ENCODE results near the gene DOK7. TPM values are rescaled to one million over a fixed set of nuclear protein-coding genes. Genes with fewer than 3 reads are reported as not detected.

Gene DOK7
- total and polyA plus RNA-seq, 7 experiments from 2014 or later = not detected

- H3K4me1 Mint-ChIP-seq = no peaks in the 10 kb centered on the region
- ATAC-seq (peak; percentile 73), DNase-seq (peak; percentile 40 to 83 (median 69))
- ChIA-PET POLR2A (no interaction called here), CTCF (interaction anchor here (0.6 to 2.1 kb wide), 5 partner anchors 10 to 249 kb away, joined by 3 to 5 read pairs (median 3); no protein-coding TSS in a partner anchor)
- Histone ChIP-seq H3K36me3 (ENCODE audit: control insufficient read depth in 2 of 3, insufficient read depth in 3 of 3, low read length in 3 of 3) (no peaks in the 10 kb centered on the region), H3K9me3 (ENCODE audit: control insufficient read depth in 2 of 3, low read length in 3 of 3) (no peaks in the 10 kb centered on the region), H3K4me1 (ENCODE audit: control insufficient read depth in 2 of 2, insufficient read depth in 2 of 2, low read length in 2 of 2) (peaks cover 0 to 7% of the 10 kb centered on the region in 2 donors), H3K27ac (ENCODE audit: low read depth, low read length) (no peak overlapping the region), H3K4me3 (ENCODE audit: low read length) (no peak overlapping the region), H3K27me3 (ENCODE audit: control insufficient read depth in 2 of 2, insufficient read depth in 2 of 2, low read length in 2 of 2) (no peaks in the 10 kb centered on the region)
- no peaks in the 10 kb centered on the region for H3K27me3 Mint-ChIP-seq
- no peak overlapping the region for H3K4me3 Mint-ChIP-seq
- H3K9me3 Mint-ChIP-seq = no peaks in the 10 kb centered on the region
- intact Hi-C loops (cut with micrococcal nuclease) = loop anchor here (1.0 to 5.0 kb wide), 5 partner anchors 97 to 337 kb away; no protein-coding TSS in a partner anchor
- H3K27ac Mint-ChIP-seq = no peak overlapping the region
- H3K36me3 Mint-ChIP-seq = no peaks in the 10 kb centered on the region
These were observed 20.0 kb upstream of the DOK7 start for GRCh38 chr4:3442959-3443749.

- no peak for DNase-seq
- POLR2A ChIA-PET = no interaction called here
- no peak for ATAC-seq
These were observed 19.3 kb upstream of the DOK7 start for GRCh38 chr4:3443750-3444309.

GRCh38 chr4:3444351-3445110, 18.6 kb upstream of the DOK7 start:
- intact Hi-C loops (cut with micrococcal nuclease) = loop anchor here in 1 of 2 donors (5.0 kb wide), 1 partner anchor 142 kb away; no protein-coding TSS in a partner anchor
- H3K27me3 Mint-ChIP-seq = no peaks in the 10 kb centered on the region
- ATAC-seq (no peak), DNase-seq (no peak)
- CTCF ChIA-PET = interaction anchor here (0.7 to 2.1 kb wide), 3 partner anchors 29 to 250 kb away, joined by 3 to 5 read pairs (median 4); no protein-coding TSS in a partner anchor
- POLR2A ChIA-PET = no interaction called here
- H3K9me3 ChIP-seq (ENCODE audit: control insufficient read depth in 2 of 3, low read length in 3 of 3) = no peaks in the 10 kb centered on the region
- no peaks in the 10 kb centered on the region for H3K36me3 Mint-ChIP-seq
- H3K27ac Mint-ChIP-seq = no peak overlapping the region
- H3K27ac ChIP-seq (ENCODE audit: low read depth, low read length) = no peak overlapping the region
- no peaks in the 10 kb centered on the region for H3K36me3 ChIP-seq (ENCODE audit: control insufficient read depth in 2 of 3, insufficient read depth in 3 of 3, low read length in 3 of 3)
- no peaks in the 10 kb centered on the region for H3K9me3 Mint-ChIP-seq
- peaks cover 0 to 7% of the 10 kb centered on the region in 2 donors for H3K4me1 ChIP-seq (ENCODE audit: control insufficient read depth in 2 of 2, insufficient read depth in 2 of 2, low read length in 2 of 2)
- no peaks in the 10 kb centered on the region for H3K27me3 ChIP-seq (ENCODE audit: control insufficient read depth in 2 of 2, insufficient read depth in 2 of 2, low read length in 2 of 2)
- H3K4me1 Mint-ChIP-seq = peaks cover 0 to 5% (median 0%) of the 10 kb centered on the region in 7 donors
- no peak overlapping the region for H3K4me3 ChIP-seq (ENCODE audit: low read length)
- H3K4me3 Mint-ChIP-seq = no peak overlapping the region

More at GRCh38 chr4:3443750-3444309, 19.3 kb upstream of the DOK7 start:
- Mint-ChIP-seq H3K9me3 (no peaks in the 10 kb centered on the region), H3K27ac (no peak overlapping the region), H3K4me1 (peaks cover 0 to 5% (median 0%) of the 10 kb centered on the region in 7 donors), H3K4me3 (no peak overlapping the region), H3K36me3 (no peaks in the 10 kb centered on the region), H3K27me3 (no peaks in the 10 kb centered on the region)
- intact Hi-C loops (cut with micrococcal nuclease) = loop anchor here (1.0 to 5.0 kb wide), 5 partner anchors 98 to 338 kb away; no protein-coding TSS in a partner anchor
- Histone ChIP-seq H3K36me3 (ENCODE audit: control insufficient read depth in 2 of 3, insufficient read depth in 3 of 3, low read length in 3 of 3) (no peaks in the 10 kb centered on the region), H3K27me3 (ENCODE audit: control insufficient read depth in 2 of 2, insufficient read depth in 2 of 2, low read length in 2 of 2) (no peaks in the 10 kb centered on the region), H3K9me3 (ENCODE audit: control insufficient read depth in 2 of 3, low read length in 3 of 3) (no peaks in the 10 kb centered on the region), H3K4me1 (ENCODE audit: control insufficient read depth in 2 of 2, insufficient read depth in 2 of 2, low read length in 2 of 2) (peaks cover 0 to 7% of the 10 kb centered on the region in 2 donors), H3K27ac (ENCODE audit: low read depth, low read length) (no peak overlapping the region), H3K4me3 (ENCODE audit: low read length) (no peak overlapping the region)
- CTCF ChIA-PET = interaction anchor here (1.0 to 2.1 kb wide), 2 partner anchors 99 to 249 kb away, joined by 3 to 5 read pairs; no protein-coding TSS in a partner anchor

- Histone ChIP-seq H3K4me1 (ENCODE audit: control insufficient read depth in 2 of 2, insufficient read depth in 2 of 2, low read length in 2 of 2) (peaks cover 0 to 7% of the 10 kb centered on the region in 2 donors), H3K27ac (ENCODE audit: low read depth, low read length) (no peak overlapping the region), H3K27me3 (ENCODE audit: control insufficient read depth in 2 of 2, insufficient read depth in 2 of 2, low read length in 2 of 2) (no peaks in the 10 kb centered on the region), H3K4me3 (ENCODE audit: low read length) (no peak overlapping the region), H3K36me3 (ENCODE audit: control insufficient read depth in 2 of 3, insufficient read depth in 3 of 3, low read length in 3 of 3) (no peaks in the 10 kb centered on the region), H3K9me3 (ENCODE audit: control insufficient read depth in 2 of 3, low read length in 3 of 3) (no peaks in the 10 kb centered on the region)
- H3K4me3 Mint-ChIP-seq = no peak overlapping the region
- no peaks in the 10 kb centered on the region for H3K9me3 Mint-ChIP-seq
- H3K36me3 Mint-ChIP-seq = no peaks in the 10 kb centered on the region
- intact Hi-C loops (cut with micrococcal nuclease) = no loop called here
- DNase-seq (no peak), ATAC-seq (no peak)
- ChIA-PET POLR2A (no interaction called here), CTCF (no interaction called here)
- H3K4me1 Mint-ChIP-seq = peaks cover 0 to 5% (median 0%) of the 10 kb centered on the region in 7 donors
- no peak overlapping the region for H3K27ac Mint-ChIP-seq
- H3K27me3 Mint-ChIP-seq = no peaks in the 10 kb centered on the region
These were observed 17.8 kb upstream of the DOK7 start for GRCh38 chr4:3445111-3445820.

- CTCF ChIA-PET = no interaction called here
- POLR2A ChIA-PET = no interaction called here
- Histone ChIP-seq H3K36me3 (ENCODE audit: control insufficient read depth in 2 of 3, insufficient read depth in 3 of 3, low read length in 3 of 3) (no peaks in the 10 kb centered on the region), H3K4me1 (ENCODE audit: control insufficient read depth in 2 of 2, insufficient read depth in 2 of 2, low read length in 2 of 2) (peaks cover 0 to 7% of the 10 kb centered on the region in 2 donors), H3K27me3 (ENCODE audit: control insufficient read depth in 2 of 2, insufficient read depth in 2 of 2, low read length in 2 of 2) (no peaks in the 10 kb centered on the region), H3K4me3 (ENCODE audit: low read length) (no peak overlapping the region), H3K27ac (ENCODE audit: low read depth, low read length) (no peak overlapping the region), H3K9me3 (ENCODE audit: control insufficient read depth in 2 of 3, low read length in 3 of 3) (no peaks in the 10 kb centered on the region)
- no peak overlapping the region for H3K27ac Mint-ChIP-seq
- no peak for DNase-seq
- no peaks in the 10 kb centered on the region for H3K9me3 Mint-ChIP-seq
- no peaks in the 10 kb centered on the region for H3K36me3 Mint-ChIP-seq
- H3K4me1 Mint-ChIP-seq = peaks cover 0 to 5% (median 0%) of the 10 kb centered on the region in 7 donors
- no peaks in the 10 kb centered on the region for H3K27me3 Mint-ChIP-seq
- H3K4me3 Mint-ChIP-seq = no peak overlapping the region
- intact Hi-C loops (cut with micrococcal nuclease) = no loop called here
- no peak for ATAC-seq
These were observed 17.1 kb upstream of the DOK7 start for GRCh38 chr4:3445829-3446545.
